H1 (cell line): ENCODE data around the gene RNU6-9. TPM values are rescaled to one million over a fixed set of nuclear protein-coding genes. Genes with fewer than 3 reads are reported as not detected.

ENCODE experiments used
- CREB1 ChIP-seq: IDR thresholded peaks from 2 replicates; pipeline ENCODE4 v1.6.1; 2012; ENCODE audit warnings: inconsistent platforms
- EZH2 ChIP-seq: fragments of 200-600 bp; sonication (generic); IDR thresholded peaks from 2 replicates; pipeline ENCODE4 v1.7.1; 2012; ENCODE audit warnings: low read depth, mild to moderate bottlenecking, moderate library complexity, low read length, inconsistent platforms; ENCODE audit not compliant: severe bottlenecking
- GABPA ChIP-seq: IDR thresholded peaks from 2 replicates; pipeline ENCODE4 v1.6.1; 2011; ENCODE audit warnings: mild to moderate bottlenecking, low read length, moderate library complexity, borderline replicate concordance; ENCODE audit not compliant: insufficient read depth
- JUND ChIP-seq: IDR thresholded peaks from 2 replicates; pipeline ENCODE4 v1.6.1; 2011; ENCODE audit warnings: mild to moderate bottlenecking, improper control_type of control experiment, low read length
- KDM1A ChIP-seq: fragments of 200-600, 300-600 bp; sonication (generic); IDR thresholded peaks from 2 replicates; pipeline ENCODE4 v1.7.1; 2016; ENCODE audit warnings: mild to moderate bottlenecking, low read length, borderline replicate concordance
- KDM4A ChIP-seq: IDR thresholded peaks from one replicate; pipeline ENCODE4 v1.7.1; 2012; ENCODE audit warnings: low read depth, mild to moderate bottlenecking, moderate library complexity, low read length, inconsistent platforms; ENCODE audit not compliant: severe bottlenecking
- SAP30 ChIP-seq: fragments of 300-600 bp; sonication (generic); IDR thresholded peaks from 2 replicates; pipeline ENCODE4 v1.7.1; 2012; ENCODE audit warnings: low read length, moderate library complexity, mild to moderate bottlenecking, inconsistent platforms; ENCODE audit not compliant: insufficient read depth, insufficient replicate concordance
- SP1 ChIP-seq: IDR thresholded peaks from 2 replicates; pipeline ENCODE4 v1.6.1; 2011; ENCODE audit warnings: low read depth, low read length
- TAF1 ChIP-seq: IDR thresholded peaks from 2 replicates; pipeline ENCODE4 v1.6.1; 2011; ENCODE audit warnings: mild to moderate bottlenecking, low read depth, low read length
- YY1 ChIP-seq: IDR thresholded peaks from 2 replicates; pipeline ENCODE4 v1.6.1; 2011; ENCODE audit warnings: low read depth, mild to moderate bottlenecking, low read length
- polyA plus RNA-seq, 7 experiments: library from polyadenylated mRNA; depleted of rRNA in 3 of 7; stranded (reverse) in 5 of 7; unstranded in 2 of 7; fragments of >200 nt in 5 of 7; fragments of 200-250 nt in 2 of 7; gene quantifications; 1 replicate in 5 of 7; 2 replicates in 1 of 7; 4 replicates in 1 of 7; pipeline versions ENCODE4 v1.2.1 to v1.2.3, GENCODE V29; 2011 to 2013; ENCODE audit warnings: missing spikeins in 2 of 7, mixed read lengths in 2 of 7
- total RNA-seq: library from RNA; stranded (reverse); fragmentation: NEBNext Ultra II Directional; extraction: Animal tissue kit (Norgen Biotek cat#: 25700); gene quantifications from 2 replicates; pipeline ENCODE4 v1.2.1, GENCODE V29; 2021
- TF ChIP-seq, protein P1 (sequence below), 3 experiments: IDR thresholded peaks; 1 replicate in 2 of 3; 2 replicates in 1 of 3; pipeline versions ENCODE4 v1.5.1 to v1.6.1; 2011; ENCODE audit warnings: low read length in 3 of 3, mild to moderate bottlenecking in 3 of 3, inconsistent platforms in 2 of 3, low read depth in 1 of 3, moderate library complexity in 1 of 3; ENCODE audit not compliant: insufficient read depth in 1 of 3; ENCODE audit errors: control extremely low read depth in 1 of 3

RNU6-9 gene
- total and polyA plus RNA-seq, 2 of the 8 experiments (the other 6 are each of a cell fraction or from before 2014, with no cell fraction given) = not detected

DNA sequence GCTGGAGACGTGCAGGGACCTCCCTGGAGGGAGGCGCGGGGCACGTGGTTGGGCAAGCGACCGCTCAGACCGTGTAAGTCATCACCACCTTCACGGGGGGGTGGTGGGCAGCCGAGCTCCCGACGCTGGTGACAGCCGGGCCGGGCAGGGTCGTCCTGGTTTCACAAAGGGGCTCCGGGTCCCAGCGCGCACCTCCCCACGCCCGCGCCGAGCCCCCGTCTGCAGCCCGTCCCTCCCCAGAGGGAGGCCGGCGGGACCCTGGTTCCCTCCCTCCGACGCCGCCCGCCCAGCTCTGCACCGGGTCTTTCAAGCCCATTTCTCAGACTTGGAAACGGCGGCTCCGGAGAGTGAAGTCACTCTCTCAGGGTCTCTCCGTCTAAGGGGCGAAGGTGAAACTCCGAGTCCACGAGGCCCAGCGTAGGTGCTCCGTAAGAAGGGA lies 31.8 kb downstream of the RNU6-9 start (continued):
- TF ChIP-seq EZH2 (no peak), KDM4A (peak; percentile 14), SP1 (0 out of 2 replicates have a peak, but pooled peaks have one; percentile 39), SAP30 (no peak), CREB1 (peak; percentile 31), KDM1A (peak; percentile 94; the same call in 1 of the 2 replicates), GABPA (no peak), JUND (0 out of 2 replicates have a peak, but pooled peaks have one; percentile 11), TAF1 (0 out of 2 replicates have a peak, but pooled peaks have one; percentile 16), YY1 (peak; percentile 39; the same call in 1 of the 2 replicates)
- TF ChIP-seq, protein P1, sequence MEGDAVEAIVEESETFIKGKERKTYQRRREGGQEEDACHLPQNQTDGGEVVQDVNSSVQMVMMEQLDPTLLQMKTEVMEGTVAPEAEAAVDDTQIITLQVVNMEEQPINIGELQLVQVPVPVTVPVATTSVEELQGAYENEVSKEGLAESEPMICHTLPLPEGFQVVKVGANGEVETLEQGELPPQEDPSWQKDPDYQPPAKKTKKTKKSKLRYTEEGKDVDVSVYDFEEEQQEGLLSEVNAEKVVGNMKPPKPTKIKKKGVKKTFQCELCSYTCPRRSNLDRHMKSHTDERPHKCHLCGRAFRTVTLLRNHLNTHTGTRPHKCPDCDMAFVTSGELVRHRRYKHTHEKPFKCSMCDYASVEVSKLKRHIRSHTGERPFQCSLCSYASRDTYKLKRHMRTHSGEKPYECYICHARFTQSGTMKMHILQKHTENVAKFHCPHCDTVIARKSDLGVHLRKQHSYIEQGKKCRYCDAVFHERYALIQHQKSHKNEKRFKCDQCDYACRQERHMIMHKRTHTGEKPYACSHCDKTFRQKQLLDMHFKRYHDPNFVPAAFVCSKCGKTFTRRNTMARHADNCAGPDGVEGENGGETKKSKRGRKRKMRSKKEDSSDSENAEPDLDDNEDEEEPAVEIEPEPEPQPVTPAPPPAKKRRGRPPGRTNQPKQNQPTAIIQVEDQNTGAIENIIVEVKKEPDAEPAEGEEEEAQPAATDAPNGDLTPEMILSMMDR (IDR thresholded peaks at IDR 0.05; ENCODE audit: control extremely low read depth in 1 of 3, insufficient read depth in 1 of 3, low read depth in 1 of 3, low read length in 3 of 3) = no peak
- TF ChIP-seq, all 59 proteins: peak for 11
